ENCODE measurements around the gene TRIM24.
"Not testable (repeated sequence)": the region's sequence is repeated elsewhere in the genome, so short reads cannot be mapped to it uniquely, and the experiment has no call there.

The TRIM24 gene

DNA sequence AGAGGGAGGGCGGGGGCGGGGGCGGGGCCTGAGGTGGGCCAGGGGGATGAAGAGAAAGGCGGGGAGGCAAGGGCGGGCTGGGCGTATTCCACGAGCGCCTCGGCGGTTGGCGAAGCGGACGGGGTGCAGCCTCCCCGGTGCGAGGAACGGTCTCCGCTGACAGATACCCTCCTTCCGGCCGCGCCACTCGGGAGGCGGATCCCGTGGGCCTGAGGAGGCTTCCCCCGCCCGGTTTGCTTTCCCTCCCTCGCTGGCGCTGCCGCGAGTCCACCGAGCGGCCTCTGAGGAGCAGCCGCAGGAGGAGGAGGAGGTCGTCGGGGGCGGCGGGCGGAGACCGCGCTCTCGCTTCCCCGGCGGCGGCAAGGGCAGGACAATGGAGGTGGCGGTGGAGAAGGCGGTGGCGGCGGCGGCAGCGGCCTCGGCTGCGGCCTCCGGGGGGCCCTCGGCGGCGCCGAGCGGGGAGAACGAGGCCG is at the start of gene TRIM24:
Gene TRIM24, plus strand, starts transcription at position 84 of the 473 bp plus-strand sequence. Its CDS starts 290 bp downstream, at position 374.
- peak; percentile 99 for DNase-seq

DNA sequence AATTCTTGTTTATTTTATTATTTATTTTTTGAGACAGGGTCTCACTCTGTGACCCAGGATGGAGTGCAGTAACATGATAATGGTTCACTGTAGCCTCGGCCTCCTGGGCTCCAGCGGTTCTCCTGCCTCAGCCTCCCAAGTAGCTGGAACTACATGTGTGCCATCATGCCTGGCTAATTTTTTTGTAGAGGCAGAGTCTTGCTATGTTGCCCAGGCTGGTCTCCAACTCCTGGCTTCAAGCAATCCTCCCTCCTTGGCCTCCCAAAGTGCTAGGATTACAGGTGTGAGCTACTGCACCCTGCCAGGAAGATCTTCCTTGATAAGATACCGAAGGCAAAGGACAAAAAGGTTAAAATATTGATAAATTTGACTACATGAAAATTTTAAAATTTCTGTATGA is 48.0 kb upstream of the TRIM24 start:
- not testable (repeated sequence) for DNase-seq

DNA sequence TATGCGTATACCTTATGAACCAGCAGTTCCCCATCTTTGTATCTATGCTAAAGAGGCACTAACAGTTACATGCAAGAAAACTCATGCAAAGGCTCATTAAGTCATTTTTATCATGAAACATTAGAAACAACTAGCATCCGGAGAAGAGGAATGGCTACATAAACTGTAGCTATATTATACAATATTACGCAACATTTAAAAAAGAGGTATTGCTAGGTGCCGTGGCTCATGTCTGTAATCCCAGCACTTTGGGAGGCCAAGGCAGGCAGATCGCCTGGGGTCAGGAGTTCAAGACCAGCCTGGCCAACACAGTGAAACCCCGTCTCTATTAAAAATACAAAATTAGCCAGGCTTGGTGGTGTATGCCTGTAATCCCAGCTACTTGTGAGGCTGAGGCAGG is 47.1 kb upstream of the TRIM24 start:
- not testable (repeated sequence) for DNase-seq

DNA sequence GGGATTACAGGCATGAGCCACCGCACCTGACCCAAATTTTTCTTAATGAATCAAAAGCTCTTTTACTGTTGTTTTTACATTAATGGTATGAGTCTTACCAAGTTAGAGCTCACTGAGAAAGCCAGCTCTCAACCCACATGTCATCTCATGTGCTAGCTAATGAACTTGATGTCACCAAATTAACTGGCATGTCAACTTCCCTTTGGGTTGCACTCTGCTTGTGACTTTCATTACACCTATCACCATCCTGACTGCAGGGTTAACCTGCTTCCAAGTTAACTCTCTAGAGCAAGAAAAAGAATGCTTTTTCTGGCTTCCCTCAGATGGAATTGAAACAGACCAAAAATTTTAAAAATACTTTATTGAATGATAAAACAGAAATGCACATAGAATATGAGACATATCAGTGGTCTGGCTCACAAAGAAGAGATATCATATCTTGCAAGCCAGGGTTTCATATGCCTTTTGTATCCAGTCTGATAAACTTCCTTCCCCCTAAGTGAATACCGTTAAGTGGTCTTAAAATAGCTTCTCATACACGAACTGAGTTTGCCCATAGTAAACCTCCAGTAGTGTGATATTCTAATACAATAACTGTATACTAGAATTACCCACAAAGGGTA is 42.9 kb upstream of the TRIM24 start:
- no peak for DNase-seq

DNA sequence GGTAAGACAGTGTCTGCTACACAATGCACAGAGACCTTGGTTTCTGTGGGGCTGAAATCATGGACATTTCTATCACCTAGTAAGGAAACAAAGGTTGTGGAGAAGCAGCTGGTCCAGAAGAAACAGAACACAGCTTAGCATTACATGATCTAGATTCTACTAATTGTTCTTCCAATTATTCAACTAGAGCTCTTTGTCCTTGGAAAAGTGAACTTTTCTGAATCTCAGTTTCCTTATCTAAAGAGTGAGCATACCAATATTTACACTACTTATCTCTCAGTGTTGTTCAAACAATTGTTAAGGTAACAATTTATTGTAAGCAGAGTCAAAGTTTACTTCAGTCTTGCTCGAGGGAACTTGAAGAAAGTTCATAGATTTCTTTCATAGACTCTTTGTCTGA is 42.3 kb upstream of the TRIM24 start:
- DNase-seq: no peak

DNA sequence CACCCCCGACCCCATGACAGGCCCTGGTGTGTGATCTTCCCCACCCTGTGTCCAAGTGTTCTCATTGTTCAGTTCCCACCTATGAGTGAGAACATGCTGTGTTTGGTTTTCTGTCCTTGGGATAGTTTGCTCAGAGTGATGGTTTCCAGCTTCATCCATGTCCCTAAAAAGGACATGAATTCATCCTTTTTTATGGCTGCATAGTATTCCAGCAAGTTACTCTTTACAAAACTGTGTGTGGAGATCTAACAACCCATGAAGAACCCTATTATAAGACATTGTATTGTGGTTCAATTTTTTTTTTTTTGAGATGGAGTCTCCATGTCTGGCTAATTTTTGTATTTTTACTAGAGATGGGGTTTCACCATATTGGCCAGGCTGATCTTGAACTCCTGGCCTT is 41.7 kb upstream of the TRIM24 start:
- not testable (repeated sequence) for DNase-seq

DNA sequence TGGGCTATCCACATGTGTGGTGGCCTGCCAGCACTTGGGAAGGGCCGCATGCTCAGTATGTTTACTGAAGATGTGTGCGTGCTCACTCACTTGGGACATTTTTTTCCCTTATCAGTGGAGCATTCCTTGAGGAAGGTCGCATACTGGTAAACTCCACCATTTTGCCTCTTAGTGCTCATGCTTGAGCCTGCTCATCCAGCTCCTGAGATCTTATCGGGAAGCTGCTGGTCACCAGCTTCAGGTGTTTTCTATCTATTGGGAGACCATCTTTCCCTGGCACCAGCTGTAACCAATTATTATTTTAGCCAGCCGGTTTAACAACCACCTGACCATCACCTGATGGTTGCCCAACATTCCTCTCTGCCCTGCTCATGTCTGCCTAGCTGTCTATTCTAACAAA is 35.0 kb upstream of the TRIM24 start:
- DNase-seq: no peak

DNA sequence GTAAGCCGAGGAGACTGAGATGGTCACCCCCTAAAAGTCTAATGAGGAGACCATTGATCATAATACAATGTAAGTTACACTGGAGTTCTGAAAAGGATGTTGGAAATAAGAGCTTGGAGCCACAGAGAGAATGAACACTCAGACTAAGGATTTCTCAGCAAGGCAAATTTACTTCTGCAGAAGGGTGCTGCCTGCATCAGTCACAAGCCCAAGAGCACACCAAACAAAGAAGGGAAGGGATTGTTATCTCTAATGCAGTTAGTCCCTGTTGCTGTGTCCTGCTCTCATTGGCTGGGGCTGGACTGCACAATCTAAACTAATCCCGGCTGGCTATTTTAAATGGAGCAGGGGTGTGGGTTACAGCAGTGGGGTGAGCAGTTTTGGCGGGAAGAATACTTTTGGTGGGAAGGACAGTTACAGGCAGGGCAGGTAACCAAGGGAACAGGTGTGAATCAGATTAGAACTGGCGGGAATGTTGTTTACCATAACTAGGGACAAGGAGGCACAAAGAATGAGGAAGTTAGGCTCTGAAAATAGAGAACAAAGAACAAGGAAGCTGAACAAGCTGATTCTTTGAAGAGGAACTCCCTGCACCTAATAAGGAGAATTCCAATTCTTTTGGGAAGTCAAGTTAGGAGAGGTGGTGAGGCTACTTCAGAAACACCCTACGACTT is 30.3 kb upstream of the TRIM24 start:
- no peak for DNase-seq

DNA sequence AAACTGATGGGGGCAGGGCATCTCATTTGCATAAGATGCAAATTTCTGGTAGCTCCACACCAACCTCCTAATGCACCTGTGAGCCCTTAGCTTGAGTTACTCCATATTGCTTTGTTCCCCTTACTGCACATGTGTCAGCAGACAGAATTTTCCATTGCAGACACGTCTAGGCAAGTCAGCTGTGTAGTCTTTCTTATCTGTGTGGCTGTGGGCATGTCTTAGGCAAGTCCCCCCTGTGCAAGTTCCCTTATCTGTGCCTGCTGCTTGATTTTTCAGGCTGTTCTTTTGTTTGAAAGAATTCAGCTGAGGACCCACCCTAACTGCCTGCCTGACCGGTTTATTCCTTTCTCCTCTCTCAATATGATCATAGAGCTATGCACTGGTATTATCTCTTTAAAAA is 28.5 kb upstream of the TRIM24 start:
- DNase-seq: no peak

DNA sequence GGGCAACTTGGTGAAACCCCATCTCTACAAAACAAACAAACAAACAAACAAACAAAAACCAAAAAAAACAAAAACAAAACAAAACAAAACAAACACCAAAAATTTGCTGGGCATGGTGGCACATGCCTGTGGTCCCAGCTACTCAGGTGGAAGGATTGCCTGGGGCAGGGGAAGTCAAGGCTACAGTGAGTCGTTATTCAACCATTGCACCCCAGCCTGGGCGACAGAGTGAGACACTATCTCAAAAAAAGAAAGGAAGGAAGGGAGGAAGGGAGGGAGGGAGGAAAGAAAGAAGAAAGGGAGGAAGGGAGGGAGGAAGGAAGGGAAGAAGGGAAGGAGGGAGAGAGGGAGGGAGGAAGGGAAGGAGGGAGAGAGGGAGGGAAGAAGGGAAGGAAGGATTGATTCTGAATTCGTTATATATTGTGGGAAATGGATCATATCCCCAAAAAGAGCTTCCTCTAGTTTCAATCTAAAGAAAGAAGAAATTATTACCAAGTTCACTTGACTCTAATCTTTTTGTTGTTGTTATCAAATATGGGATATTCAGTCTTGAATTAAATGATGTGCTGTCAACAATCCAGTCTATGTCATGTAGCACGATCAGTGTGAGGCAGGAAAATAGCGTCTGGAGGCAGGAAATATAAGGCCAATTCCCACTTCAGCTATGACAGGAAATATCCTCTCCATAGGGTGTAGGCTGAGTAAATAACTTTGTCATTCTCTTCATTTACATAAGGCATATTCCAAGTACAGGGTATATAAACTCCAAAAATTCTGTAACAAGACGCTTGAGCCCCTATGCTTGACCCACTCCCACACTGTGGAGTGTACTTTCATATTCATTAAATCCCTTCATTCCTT is 26.2 kb upstream of the TRIM24 start:
- peak; percentile 49 for DNase-seq

DNA sequence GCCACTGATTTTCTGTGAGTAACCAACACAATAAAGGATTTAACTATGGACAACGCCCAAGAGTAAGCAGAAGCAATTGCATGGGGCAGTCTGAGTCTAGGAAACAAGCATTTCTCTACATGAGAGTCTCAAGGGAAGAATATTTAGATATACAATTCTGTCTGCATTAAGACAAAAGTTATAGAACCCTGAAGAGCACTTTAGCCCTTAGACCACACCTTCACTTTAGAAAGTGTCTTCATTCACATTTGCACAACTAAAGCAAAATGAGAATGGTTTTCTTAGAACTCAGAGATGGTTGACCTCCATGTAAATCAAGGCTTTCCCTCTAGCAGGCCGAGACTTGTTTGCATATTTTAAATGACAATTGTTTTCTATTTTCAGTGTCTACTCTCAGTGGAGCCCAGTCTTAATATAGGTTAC is 25.5 kb upstream of the TRIM24 start:
- no peak for DNase-seq

DNA sequence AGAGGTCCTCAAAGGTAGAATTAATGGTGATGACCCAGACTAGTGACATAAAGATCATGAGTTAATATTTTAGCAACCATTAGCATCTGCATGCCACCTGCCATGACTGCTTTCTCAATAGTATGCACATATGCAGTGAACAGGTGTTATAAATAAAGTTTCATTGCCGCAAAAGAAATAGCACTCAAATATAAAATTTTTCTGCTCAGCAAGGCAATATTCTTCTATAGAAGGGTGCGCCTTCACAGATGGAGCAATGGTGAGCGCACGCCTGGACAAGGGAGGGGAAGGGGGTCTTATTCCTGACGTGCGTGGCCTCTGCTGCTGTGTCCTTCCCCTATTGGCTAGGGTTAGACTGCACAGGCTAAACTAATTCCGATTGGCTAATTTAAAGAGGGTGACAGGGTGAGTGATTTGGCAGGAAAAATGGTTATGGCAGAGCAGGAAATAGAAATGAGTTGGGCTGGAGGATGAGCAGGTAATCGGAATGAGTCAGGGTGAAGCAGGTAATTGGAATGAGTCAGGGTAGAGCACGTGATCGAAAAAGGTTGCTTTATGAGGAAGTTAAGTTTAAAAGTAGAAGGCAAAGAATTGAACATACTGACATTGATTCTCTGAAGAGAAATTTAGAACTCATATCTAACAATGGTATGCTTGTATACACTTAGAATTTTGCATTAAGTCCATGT is 24.7 kb upstream of the TRIM24 start:
- DNase-seq: no peak

DNA sequence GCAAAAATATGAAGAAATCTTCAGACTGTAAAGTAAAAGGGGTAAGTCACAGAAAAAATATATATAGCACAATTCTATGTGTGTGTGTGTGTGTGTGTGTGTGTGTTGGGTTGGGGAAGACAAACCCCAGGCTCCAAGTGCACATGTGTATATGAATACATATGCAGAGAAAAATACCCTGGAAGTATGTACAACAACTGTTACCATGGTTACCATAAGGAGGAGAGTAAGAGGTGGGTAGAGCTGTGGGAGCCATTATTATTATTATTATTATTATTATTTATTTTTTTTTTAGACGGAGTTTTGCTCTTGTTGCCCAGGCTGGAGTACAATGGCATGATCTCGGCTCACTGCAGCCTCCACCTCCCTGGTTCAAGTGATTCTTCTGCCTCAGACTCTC is 23.7 kb upstream of the TRIM24 start:
- DNase-seq: no peak

DNA sequence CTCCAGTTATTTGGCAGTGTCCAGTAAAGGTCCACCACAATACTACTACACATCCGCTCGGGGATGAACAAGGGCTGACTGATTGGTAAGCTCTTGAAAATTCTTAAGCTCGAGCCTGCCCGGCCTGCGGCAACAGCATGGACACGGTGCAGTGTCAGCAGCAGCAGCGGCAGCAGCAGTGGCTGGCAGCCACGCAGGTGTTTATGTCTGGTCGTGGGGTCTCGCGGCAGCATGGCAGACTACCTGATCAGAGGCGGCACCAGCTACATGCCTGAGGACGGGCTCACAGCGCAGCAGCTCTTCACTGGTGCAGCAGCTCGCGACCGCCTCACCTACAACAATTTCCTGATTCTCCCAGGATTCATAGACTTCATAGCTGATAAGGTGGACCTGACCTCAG is 19.6 kb upstream of the TRIM24 start:
- no peak for DNase-seq

DNA sequence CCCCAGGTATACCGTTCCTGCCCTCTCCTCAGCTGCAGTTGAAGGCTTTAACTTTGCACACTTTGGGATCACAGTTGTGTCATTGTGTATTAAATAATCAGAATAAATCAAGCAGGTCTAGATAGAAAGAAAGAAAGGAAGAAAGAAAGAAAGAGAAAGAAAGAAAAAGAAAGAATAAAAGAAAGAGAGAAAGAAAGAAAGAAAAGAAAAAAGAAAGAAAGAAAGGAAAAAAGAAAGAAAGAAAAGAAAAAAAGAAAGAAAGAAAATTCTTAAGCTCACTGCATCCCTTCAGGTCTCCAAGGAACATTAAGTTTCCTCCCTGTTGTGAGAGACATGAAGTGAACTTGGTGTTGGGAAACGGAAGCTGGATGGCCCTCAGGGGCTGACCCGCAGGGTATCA is 17.2 kb upstream of the TRIM24 start:
- no peak for DNase-seq

DNA sequence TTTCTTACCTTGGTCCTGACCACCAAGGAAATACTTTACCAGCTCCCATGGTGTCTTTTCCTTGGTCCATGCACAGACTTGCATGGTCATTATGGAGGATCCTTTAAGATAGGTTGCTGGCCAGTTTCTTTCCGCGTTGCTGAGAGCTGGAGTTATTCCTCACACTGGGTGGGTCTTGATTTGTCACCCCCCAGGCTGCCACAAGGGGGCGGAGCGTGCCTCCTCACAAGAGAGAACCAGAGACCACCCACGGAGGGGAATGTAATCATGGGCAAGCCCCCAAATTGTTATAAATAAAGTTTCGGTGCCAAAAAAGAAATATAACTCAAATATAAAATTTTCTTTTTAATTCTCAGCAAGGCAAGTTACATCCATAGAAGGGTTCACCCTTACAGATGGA is 10.5 kb upstream of the TRIM24 start:
- no peak for DNase-seq

DNA sequence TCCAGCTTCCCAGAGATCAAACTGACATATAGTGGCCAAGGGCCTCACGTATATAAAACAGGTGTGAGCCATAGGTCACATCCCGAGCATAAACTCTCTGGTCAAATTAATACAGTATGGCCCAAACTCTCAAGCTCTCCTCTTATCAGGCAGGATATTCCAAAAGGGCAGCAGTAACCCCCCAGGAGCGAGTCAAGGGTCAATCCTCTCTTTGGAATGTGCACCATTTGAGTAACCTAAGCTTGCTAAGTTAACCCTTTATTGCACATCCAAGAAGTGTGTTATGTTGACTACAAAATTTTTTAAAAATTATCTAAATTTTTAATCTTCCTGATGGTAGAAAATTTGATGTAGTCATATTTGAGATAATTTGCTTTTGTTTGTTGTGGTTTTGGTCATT is 4.5 kb upstream of the TRIM24 start:
- no peak for DNase-seq

DNA sequence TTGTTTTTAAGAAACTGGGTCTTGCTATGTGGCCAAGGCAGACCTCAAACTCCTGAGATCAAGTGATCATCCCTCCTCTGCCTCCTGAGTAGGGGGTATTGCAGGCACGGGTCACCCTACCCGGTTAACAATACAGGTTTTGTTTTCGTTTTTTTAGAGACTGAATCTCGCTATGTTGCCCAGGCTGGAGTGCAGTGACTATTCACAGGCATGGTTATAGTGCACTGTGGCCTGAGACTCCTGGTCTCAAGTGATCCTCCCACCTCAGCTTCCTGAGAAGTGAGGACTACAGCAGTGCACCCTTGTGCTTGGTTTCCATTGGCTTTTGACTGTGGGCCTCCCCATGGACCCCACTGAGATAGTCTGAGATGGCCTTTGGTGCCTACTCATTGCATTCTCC is 3.8 kb upstream of the TRIM24 start:
- DNase-seq: no peak

DNA sequence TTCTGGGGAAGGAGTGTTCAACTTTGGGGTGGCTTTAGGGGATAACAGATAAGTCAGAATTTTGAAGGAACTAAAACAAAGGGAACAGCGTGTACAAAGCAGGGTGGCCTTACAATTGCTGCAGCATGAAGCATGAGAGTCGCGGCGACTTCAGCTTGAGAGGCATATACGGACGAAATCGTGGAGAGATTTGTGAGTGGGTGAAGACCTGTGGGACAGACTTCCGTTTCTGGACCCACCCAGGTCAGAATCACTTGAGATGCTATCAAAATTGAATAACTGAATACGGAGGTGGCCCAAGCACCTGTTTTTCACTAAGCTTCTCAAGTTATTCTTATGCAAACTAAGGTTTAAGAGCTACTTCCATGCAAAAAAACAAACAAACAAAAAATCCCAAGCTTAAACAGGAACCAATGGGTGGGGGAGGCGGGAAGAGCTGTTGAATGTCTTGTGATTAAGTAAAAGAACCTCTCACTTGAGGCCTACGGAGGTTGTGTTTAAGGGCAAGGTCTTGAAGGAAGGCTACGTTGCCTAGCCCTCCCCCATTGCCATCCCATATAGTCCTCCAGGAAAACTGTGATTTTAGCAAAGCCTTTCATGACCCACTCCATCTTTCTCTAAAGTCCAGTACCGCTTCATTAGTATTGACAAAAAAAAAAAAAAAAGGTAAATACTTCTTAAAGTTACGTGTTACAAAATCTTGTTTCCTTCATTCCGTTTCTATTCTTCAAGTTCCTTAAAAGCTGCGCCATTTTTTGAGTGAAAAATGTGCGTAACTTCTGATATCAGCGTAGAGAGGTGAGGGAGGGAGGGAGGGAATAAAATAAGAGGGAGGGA is 1.3 kb upstream of the TRIM24 start:
- DNase-seq: no peak

DNA sequence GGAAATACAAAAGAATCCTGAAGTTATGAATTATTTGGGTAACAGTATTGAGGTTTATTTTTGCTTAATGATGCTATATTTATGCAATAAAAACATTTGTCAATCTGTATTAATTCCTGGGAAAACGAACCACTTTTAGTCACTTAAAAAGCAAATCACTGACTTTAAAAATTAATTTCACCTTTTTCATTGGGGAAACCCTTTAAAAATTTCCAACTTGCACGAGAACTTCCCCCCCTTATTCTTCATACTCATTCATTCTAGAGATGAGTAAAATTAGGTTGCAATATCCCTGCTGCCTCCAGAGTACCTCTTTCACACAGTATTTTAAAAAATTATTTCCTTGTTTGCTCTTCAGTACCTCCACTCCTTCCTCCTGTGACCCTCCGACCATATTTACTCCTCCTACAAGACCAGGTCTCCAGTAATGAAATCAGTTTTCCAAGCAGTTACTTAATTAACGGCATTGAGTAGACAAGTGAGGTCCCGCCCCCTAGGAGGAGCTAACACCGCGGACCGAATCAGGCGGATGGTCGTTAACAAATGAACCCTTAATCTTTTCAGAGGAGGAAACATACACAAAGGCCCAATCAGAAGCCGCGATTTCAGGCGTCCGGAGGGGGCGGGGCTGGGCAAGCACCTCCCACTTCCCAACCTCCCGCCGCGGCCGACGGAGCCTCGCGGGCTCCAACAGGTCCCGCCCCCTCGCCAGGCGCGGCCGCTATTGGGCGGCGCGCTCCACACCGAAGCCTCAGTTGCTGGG is 465 bp upstream of the TRIM24 start:
- DNase-seq: peak; percentile 99

Data from DMS153 (cell line).